H1 (cell line): Measurements from ENCODE around the gene SCN4A. TPM values are rescaled to one million over a fixed set of nuclear protein-coding genes. Genes with fewer than 3 reads are reported as not detected.

Experiments
- CREB1 ChIP-seq: IDR thresholded peaks from 2 replicates; pipeline ENCODE4 v1.6.1; 2012; ENCODE audit warnings: inconsistent platforms
- JUND ChIP-seq: IDR thresholded peaks from 2 replicates; pipeline ENCODE4 v1.6.1; 2011; ENCODE audit warnings: mild to moderate bottlenecking, improper control_type of control experiment, low read length
- RAD21 ChIP-seq, 2 experiments: IDR thresholded peaks in 1 of 2; conservative IDR thresholded peaks in 1 of 2; 2 replicates each; pipeline ENCODE4 v1.6.1; 2011; ENCODE audit warnings: low read depth in 2 of 2, low read length in 2 of 2, improper control_type of control experiment in 1 of 2, inconsistent platforms in 1 of 2, mild to moderate bottlenecking in 1 of 2, moderate library complexity in 1 of 2
- RXRA ChIP-seq: IDR thresholded peaks from 2 replicates; pipeline ENCODE4 v1.6.1; 2011; ENCODE audit warnings: low read depth, mild to moderate bottlenecking, low read length, moderate library complexity; ENCODE audit not compliant: insufficient read depth
- polyA plus RNA-seq, 7 experiments: library from polyadenylated mRNA; depleted of rRNA in 3 of 7; stranded (reverse) in 5 of 7; unstranded in 2 of 7; fragments of >200 nt in 5 of 7; fragments of 200-250 nt in 2 of 7; gene quantifications; 1 replicate in 5 of 7; 2 replicates in 1 of 7; 4 replicates in 1 of 7; pipeline versions ENCODE4 v1.2.1 to v1.2.3, GENCODE V29; 2011 to 2013; ENCODE audit warnings: missing spikeins in 2 of 7, mixed read lengths in 2 of 7
- total RNA-seq: library from RNA; stranded (reverse); fragmentation: NEBNext Ultra II Directional; extraction: Animal tissue kit (Norgen Biotek cat#: 25700); gene quantifications from 2 replicates; pipeline ENCODE4 v1.2.1, GENCODE V29; 2021
- TF ChIP-seq, protein P1 (sequence below): fragments of 300-600 bp; sonication (generic); IDR thresholded peaks from 2 replicates; pipeline ENCODE4 v1.7.1; 2012; ENCODE audit warnings: low read length, moderate library complexity, mild to moderate bottlenecking, inconsistent platforms; ENCODE audit not compliant: insufficient replicate concordance
- TF ChIP-seq, protein P2 (sequence below): IDR thresholded peaks from 2 replicates; pipeline ENCODE4 v1.6.1; 2012; ENCODE audit warnings: inconsistent platforms
- TF ChIP-seq, protein P3 (sequence below), 3 experiments: IDR thresholded peaks; 1 replicate in 2 of 3; 2 replicates in 1 of 3; pipeline versions ENCODE4 v1.5.1 to v1.6.1; 2011; ENCODE audit warnings: low read length in 3 of 3, mild to moderate bottlenecking in 3 of 3, inconsistent platforms in 2 of 3, low read depth in 1 of 3, moderate library complexity in 1 of 3; ENCODE audit not compliant: insufficient read depth in 1 of 3; ENCODE audit errors: control extremely low read depth in 1 of 3

Gene SCN4A
- total and polyA plus RNA-seq, 2 of the 8 experiments (the other 6 are each of a cell fraction or from before 2014, with no cell fraction given), result 5.0 to 8.5 TPM

DNA sequence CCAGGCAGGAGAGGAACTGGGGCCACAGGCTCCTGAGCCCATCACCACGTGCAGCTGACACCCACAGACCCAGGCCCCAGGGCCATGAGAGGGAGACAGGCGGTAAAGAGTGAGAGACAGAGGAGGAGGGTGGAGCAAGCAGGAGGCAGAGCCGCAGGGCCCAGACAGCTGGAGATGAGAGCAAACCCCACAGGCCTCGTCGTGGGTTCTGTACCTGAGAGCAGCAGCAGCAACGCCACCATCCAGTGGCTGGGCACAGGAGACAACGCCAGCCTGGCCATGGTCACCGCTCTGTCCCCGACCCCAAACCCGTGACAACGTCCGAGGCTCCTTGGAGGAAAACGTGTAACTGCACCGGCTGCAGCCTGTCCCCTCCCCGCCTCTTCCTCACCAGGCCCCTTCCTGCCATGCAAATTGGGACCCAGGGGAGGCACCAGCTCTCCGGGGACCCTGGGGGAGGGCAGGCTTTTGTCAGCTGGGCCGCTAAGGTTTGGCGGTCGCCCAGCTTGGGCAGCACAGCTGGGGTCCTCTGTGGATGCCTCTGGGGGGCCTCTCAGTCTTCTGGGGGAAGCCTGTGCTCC, 40.6 kb downstream of the SCN4A start, which contains the start of gene CD79B (continued):
- TF ChIP-seq, protein P1, sequence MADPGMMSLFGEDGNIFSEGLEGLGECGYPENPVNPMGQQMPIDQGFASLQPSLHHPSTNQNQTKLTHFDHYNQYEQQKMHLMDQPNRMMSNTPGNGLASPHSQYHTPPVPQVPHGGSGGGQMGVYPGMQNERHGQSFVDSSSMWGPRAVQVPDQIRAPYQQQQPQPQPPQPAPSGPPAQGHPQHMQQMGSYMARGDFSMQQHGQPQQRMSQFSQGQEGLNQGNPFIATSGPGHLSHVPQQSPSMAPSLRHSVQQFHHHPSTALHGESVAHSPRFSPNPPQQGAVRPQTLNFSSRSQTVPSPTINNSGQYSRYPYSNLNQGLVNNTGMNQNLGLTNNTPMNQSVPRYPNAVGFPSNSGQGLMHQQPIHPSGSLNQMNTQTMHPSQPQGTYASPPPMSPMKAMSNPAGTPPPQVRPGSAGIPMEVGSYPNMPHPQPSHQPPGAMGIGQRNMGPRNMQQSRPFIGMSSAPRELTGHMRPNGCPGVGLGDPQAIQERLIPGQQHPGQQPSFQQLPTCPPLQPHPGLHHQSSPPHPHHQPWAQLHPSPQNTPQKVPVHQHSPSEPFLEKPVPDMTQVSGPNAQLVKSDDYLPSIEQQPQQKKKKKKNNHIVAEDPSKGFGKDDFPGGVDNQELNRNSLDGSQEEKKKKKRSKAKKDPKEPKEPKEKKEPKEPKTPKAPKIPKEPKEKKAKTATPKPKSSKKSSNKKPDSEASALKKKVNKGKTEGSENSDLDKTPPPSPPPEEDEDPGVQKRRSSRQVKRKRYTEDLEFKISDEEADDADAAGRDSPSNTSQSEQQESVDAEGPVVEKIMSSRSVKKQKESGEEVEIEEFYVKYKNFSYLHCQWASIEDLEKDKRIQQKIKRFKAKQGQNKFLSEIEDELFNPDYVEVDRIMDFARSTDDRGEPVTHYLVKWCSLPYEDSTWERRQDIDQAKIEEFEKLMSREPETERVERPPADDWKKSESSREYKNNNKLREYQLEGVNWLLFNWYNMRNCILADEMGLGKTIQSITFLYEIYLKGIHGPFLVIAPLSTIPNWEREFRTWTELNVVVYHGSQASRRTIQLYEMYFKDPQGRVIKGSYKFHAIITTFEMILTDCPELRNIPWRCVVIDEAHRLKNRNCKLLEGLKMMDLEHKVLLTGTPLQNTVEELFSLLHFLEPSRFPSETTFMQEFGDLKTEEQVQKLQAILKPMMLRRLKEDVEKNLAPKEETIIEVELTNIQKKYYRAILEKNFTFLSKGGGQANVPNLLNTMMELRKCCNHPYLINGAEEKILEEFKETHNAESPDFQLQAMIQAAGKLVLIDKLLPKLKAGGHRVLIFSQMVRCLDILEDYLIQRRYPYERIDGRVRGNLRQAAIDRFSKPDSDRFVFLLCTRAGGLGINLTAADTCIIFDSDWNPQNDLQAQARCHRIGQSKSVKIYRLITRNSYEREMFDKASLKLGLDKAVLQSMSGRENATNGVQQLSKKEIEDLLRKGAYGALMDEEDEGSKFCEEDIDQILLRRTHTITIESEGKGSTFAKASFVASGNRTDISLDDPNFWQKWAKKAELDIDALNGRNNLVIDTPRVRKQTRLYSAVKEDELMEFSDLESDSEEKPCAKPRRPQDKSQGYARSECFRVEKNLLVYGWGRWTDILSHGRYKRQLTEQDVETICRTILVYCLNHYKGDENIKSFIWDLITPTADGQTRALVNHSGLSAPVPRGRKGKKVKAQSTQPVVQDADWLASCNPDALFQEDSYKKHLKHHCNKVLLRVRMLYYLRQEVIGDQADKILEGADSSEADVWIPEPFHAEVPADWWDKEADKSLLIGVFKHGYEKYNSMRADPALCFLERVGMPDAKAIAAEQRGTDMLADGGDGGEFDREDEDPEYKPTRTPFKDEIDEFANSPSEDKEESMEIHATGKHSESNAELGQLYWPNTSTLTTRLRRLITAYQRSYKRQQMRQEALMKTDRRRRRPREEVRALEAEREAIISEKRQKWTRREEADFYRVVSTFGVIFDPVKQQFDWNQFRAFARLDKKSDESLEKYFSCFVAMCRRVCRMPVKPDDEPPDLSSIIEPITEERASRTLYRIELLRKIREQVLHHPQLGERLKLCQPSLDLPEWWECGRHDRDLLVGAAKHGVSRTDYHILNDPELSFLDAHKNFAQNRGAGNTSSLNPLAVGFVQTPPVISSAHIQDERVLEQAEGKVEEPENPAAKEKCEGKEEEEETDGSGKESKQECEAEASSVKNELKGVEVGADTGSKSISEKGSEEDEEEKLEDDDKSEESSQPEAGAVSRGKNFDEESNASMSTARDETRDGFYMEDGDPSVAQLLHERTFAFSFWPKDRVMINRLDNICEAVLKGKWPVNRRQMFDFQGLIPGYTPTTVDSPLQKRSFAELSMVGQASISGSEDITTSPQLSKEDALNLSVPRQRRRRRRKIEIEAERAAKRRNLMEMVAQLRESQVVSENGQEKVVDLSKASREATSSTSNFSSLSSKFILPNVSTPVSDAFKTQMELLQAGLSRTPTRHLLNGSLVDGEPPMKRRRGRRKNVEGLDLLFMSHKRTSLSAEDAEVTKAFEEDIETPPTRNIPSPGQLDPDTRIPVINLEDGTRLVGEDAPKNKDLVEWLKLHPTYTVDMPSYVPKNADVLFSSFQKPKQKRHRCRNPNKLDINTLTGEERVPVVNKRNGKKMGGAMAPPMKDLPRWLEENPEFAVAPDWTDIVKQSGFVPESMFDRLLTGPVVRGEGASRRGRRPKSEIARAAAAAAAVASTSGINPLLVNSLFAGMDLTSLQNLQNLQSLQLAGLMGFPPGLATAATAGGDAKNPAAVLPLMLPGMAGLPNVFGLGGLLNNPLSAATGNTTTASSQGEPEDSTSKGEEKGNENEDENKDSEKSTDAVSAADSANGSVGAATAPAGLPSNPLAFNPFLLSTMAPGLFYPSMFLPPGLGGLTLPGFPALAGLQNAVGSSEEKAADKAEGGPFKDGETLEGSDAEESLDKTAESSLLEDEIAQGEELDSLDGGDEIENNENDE, result no peak
- TF ChIP-seq RXRA, result no peak
- TF ChIP-seq, protein P2, sequence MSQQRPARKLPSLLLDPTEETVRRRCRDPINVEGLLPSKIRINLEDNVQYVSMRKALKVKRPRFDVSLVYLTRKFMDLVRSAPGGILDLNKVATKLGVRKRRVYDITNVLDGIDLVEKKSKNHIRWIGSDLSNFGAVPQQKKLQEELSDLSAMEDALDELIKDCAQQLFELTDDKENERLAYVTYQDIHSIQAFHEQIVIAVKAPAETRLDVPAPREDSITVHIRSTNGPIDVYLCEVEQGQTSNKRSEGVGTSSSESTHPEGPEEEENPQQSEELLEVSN, result no peak
- TF ChIP-seq JUND, result no peak
- no peak for TF ChIP-seq CREB1
- no peak for TF ChIP-seq RAD21 (IDR thresholded peaks at IDR 0.05 in 1 of 2, conservative IDR thresholded peaks at IDR 0.05 in 1 of 2; ENCODE audit: low read depth in 2 of 2, low read length in 2 of 2)
- TF ChIP-seq, protein P3, sequence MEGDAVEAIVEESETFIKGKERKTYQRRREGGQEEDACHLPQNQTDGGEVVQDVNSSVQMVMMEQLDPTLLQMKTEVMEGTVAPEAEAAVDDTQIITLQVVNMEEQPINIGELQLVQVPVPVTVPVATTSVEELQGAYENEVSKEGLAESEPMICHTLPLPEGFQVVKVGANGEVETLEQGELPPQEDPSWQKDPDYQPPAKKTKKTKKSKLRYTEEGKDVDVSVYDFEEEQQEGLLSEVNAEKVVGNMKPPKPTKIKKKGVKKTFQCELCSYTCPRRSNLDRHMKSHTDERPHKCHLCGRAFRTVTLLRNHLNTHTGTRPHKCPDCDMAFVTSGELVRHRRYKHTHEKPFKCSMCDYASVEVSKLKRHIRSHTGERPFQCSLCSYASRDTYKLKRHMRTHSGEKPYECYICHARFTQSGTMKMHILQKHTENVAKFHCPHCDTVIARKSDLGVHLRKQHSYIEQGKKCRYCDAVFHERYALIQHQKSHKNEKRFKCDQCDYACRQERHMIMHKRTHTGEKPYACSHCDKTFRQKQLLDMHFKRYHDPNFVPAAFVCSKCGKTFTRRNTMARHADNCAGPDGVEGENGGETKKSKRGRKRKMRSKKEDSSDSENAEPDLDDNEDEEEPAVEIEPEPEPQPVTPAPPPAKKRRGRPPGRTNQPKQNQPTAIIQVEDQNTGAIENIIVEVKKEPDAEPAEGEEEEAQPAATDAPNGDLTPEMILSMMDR (IDR thresholded peaks at IDR 0.05; ENCODE audit: control extremely low read depth in 1 of 3, insufficient read depth in 1 of 3, low read depth in 1 of 3, low read length in 3 of 3), result no peak
